ENCODE data around the gene CYTH3.

Gene CYTH3

GRCh38 chr7:6258440-6259182 is 13.8 kb downstream of the CYTH3 start:
- no peak overlapping the region for H3K4me3 ChIP-seq (ENCODE audit: low read length)
- no peak for TF ChIP-seq CTCF (IDR thresholded peaks at IDR 0.05; ENCODE audit: insufficient read depth, low read depth, low read length, missing control alignments)
- DNase-seq (ENCODE audit: low read depth) = no peak

- H3K4me3 ChIP-seq (ENCODE audit: low read length) = no peak overlapping the region
- DNase-seq (ENCODE audit: low read depth) = no peak
- no peak for TF ChIP-seq CTCF (IDR thresholded peaks at IDR 0.05; ENCODE audit: insufficient read depth, low read depth, low read length, missing control alignments)
Observed at GRCh38 chr7:6257675-6258074, 14.7 kb downstream of the CYTH3 start.

GRCh38 chr7:6256677-6257535 is 15.5 kb downstream of the CYTH3 start:
- H3K4me3 ChIP-seq (ENCODE audit: low read length) = no peak overlapping the region
- peak; percentile 68 for DNase-seq (ENCODE audit: low read depth)

GRCh38 chr7:6256109-6256483 is 16.3 kb downstream of the CYTH3 start:
- no peak overlapping the region for H3K4me3 ChIP-seq (ENCODE audit: low read length)
- DNase-seq (ENCODE audit: low read depth) = no peak
- TF ChIP-seq CTCF (IDR thresholded peaks at IDR 0.05; ENCODE audit: insufficient read depth, low read depth, low read length, missing control alignments) = no peak

More at GRCh38 chr7:6256677-6257535, 15.5 kb downstream of the CYTH3 start:
- TF ChIP-seq CTCF (IDR thresholded peaks at IDR 0.05; ENCODE audit: insufficient read depth, low read depth, low read length, missing control alignments) = no peak

- TF ChIP-seq CTCF (IDR thresholded peaks at IDR 0.05; ENCODE audit: insufficient read depth, low read depth, low read length, missing control alignments) = no peak
- DNase-seq (ENCODE audit: low read depth) = no peak
- H3K4me3 ChIP-seq (ENCODE audit: low read length) = no peak overlapping the region
Observed at GRCh38 chr7:6254866-6255265, 17.6 kb downstream of the CYTH3 start.

- no peak for DNase-seq (ENCODE audit: low read depth)
- no peak overlapping the region for H3K4me3 ChIP-seq (ENCODE audit: low read length)
- TF ChIP-seq CTCF (IDR thresholded peaks at IDR 0.05; ENCODE audit: insufficient read depth, low read depth, low read length, missing control alignments) = no peak
Observed at GRCh38 chr7:6252748-6253147, 19.7 kb downstream of the CYTH3 start.

All from epithelial cell of esophagus (primary cell).